H1 (cell line): Measurements from ENCODE around the gene IL10.

Source experiments
- CEBPB ChIP-seq: IDR thresholded peaks from 2 replicates; pipeline ENCODE4 v1.6.1; 2012; ENCODE audit warnings: low read depth, low read length
- CTCF ChIP-seq, 3 experiments: IDR thresholded peaks; 1 replicate in 2 of 3; 2 replicates in 1 of 3; pipeline versions ENCODE4 v1.5.1 to v1.6.1; 2011; ENCODE audit warnings: low read length in 3 of 3, mild to moderate bottlenecking in 3 of 3, inconsistent platforms in 2 of 3, low read depth in 1 of 3, moderate library complexity in 1 of 3; ENCODE audit not compliant: insufficient read depth in 1 of 3; ENCODE audit errors: control extremely low read depth in 1 of 3
- EP300 ChIP-seq, 2 experiments: IDR thresholded peaks; 1 replicate in 1 of 2; 2 replicates in 1 of 2; pipeline ENCODE4 v1.6.1; 2011 to 2012; ENCODE audit warnings: low read depth in 2 of 2, low read length in 2 of 2, mild to moderate bottlenecking in 2 of 2, borderline replicate concordance in 1 of 2, inconsistent platforms in 1 of 2, moderate library complexity in 1 of 2
- GTF2F1 ChIP-seq: IDR thresholded peaks from 2 replicates; pipeline ENCODE4 v1.6.1; 2012; ENCODE audit warnings: low read depth, low read length, improper control_type of control experiment, borderline replicate concordance
- NRF1 ChIP-seq: IDR thresholded peaks from 2 replicates; pipeline ENCODE4 v1.6.1; 2011; ENCODE audit warnings: mild to moderate bottlenecking, low read depth, low read length, improper control_type of control experiment

GRCh38 chr1:206751891-206752290, 20.4 kb downstream of the IL10 start:
- no peak for TF ChIP-seq CTCF (IDR thresholded peaks at IDR 0.05; ENCODE audit: control extremely low read depth in 1 of 3, insufficient read depth in 1 of 3, low read depth in 1 of 3, low read length in 3 of 3)
- no peak for TF ChIP-seq NRF1
- no peak for TF ChIP-seq EP300 (IDR thresholded peaks at IDR 0.05; ENCODE audit: borderline replicate concordance in 1 of 2, low read depth in 2 of 2, low read length in 2 of 2)
- TF ChIP-seq GTF2F1: no peak
- no peak for TF ChIP-seq CEBPB
